ENCODE data around the gene E2F2. TPM values are rescaled to one million over a fixed set of nuclear protein-coding genes. Genes with fewer than 3 reads are reported as not detected.

The E2F2 gene
- total RNA-seq, 1 experiment from 2014 or later = 9.5 TPM

GRCh38 chr1:23553231-23554126 is 22.4 kb upstream of the E2F2 start:
- no peak for DNase-seq
- Mint-ChIP-seq H3K4me3 (ENCODE audit: unreplicated experiment) (peak overlapping the region; percentile 89), H3K27ac (ENCODE audit: unreplicated experiment) (peak overlapping the region; percentile 89), H3K36me3 (ENCODE audit: insufficient read depth, unreplicated experiment) (peaks cover 6% of the 10 kb centered on the region), H3K9me3 (ENCODE audit: unreplicated experiment) (no peaks in the 10 kb centered on the region), H3K27me3 (ENCODE audit: insufficient read depth, unreplicated experiment) (no peaks in the 10 kb centered on the region), H3K4me1 (ENCODE audit: low read depth, unreplicated experiment) (peaks cover 18% of the 10 kb centered on the region)
- CTCF ChIA-PET = interaction anchor here (0.6 to 4.1 kb wide), 2 partner anchors 79 to 84 kb away, joined by 4 to 17 read pairs; no protein-coding TSS in a partner anchor
- no peak overlapping the region for H3K4me3 ChIP-seq (ENCODE audit: low read depth, low read length)
- H3K36me3 ChIP-seq (ENCODE audit: control insufficient read depth, insufficient read depth, low read length) = no peaks in the 10 kb centered on the region
- intact Hi-C loops (cut with micrococcal nuclease; ENCODE audit: unreplicated experiment) = no loop called here
- no peak for TF ChIP-seq CTCF (IDR thresholded peaks at IDR 0.05; ENCODE audit: insufficient read depth in 1 of 2, low read depth in 1 of 2, low read length in 1 of 2, severe bottlenecking in 1 of 2, unreplicated experiment in 1 of 2)
- H3K9me3 ChIP-seq = no peaks in the 10 kb centered on the region
- BruUV-seq (replicated peaks) = no TSS peak
- no peaks in the 10 kb centered on the region for H3K27me3 ChIP-seq (replicated peaks; ENCODE audit: control insufficient read depth, insufficient read depth, low read length)
- POLR2A ChIA-PET = interaction anchor here (0.6 to 2.3 kb wide), 2 partner anchors 24 to 138 kb away, joined by 3 to 25 read pairs; no protein-coding TSS in a partner anchor
- H3K4me1 ChIP-seq = peaks cover 38% of the 10 kb centered on the region

GRCh38 chr1:23551849-23552248 is 20.8 kb upstream of the E2F2 start:
- peaks cover 18% of the 10 kb centered on the region for H3K4me1 Mint-ChIP-seq (ENCODE audit: low read depth, unreplicated experiment)
- no peak overlapping the region for H3K27ac Mint-ChIP-seq (ENCODE audit: unreplicated experiment)
- no peak for TF ChIP-seq CTCF (IDR thresholded peaks at IDR 0.05; ENCODE audit: insufficient read depth in 1 of 2, low read depth in 1 of 2, low read length in 1 of 2, severe bottlenecking in 1 of 2, unreplicated experiment in 1 of 2)
- H3K36me3 ChIP-seq (ENCODE audit: control insufficient read depth, insufficient read depth, low read length) = no peaks in the 10 kb centered on the region
- no peaks in the 10 kb centered on the region for H3K27me3 Mint-ChIP-seq (ENCODE audit: insufficient read depth, unreplicated experiment)
- H3K9me3 ChIP-seq = no peaks in the 10 kb centered on the region
- intact Hi-C loops (cut with micrococcal nuclease; ENCODE audit: unreplicated experiment) = no loop called here
- no peak for DNase-seq
- ChIA-PET POLR2A (no interaction called here), CTCF (interaction anchor here (0.9 kb wide), 1 partner anchor 25 kb away, joined by 4 read pairs; no protein-coding TSS in a partner anchor)
- peaks cover 6% of the 10 kb centered on the region for H3K36me3 Mint-ChIP-seq (ENCODE audit: insufficient read depth, unreplicated experiment)
- H3K27me3 ChIP-seq (replicated peaks; ENCODE audit: control insufficient read depth, insufficient read depth, low read length) = no peaks in the 10 kb centered on the region
- H3K4me3 Mint-ChIP-seq (ENCODE audit: unreplicated experiment) = no peak overlapping the region
- H3K4me1 ChIP-seq = peaks cover 35% of the 10 kb centered on the region
- H3K4me3 ChIP-seq (ENCODE audit: low read depth, low read length) = no peak overlapping the region
- no TSS peak for BruUV-seq (replicated peaks)
- H3K9me3 Mint-ChIP-seq (ENCODE audit: unreplicated experiment) = no peaks in the 10 kb centered on the region

GRCh38 chr1:23548704-23549143 is 17.7 kb upstream of the E2F2 start:
- H3K27ac Mint-ChIP-seq (ENCODE audit: unreplicated experiment) = no peak overlapping the region
- peaks cover 1% of the 10 kb centered on the region for H3K4me1 Mint-ChIP-seq (ENCODE audit: low read depth, unreplicated experiment)
- no peaks in the 10 kb centered on the region for H3K36me3 Mint-ChIP-seq (ENCODE audit: insufficient read depth, unreplicated experiment)
- POLR2A ChIA-PET = no interaction called here
- H3K4me3 Mint-ChIP-seq (ENCODE audit: unreplicated experiment) = no peak overlapping the region
- Histone ChIP-seq H3K36me3 (ENCODE audit: control insufficient read depth, insufficient read depth, low read length) (no peaks in the 10 kb centered on the region), H3K27me3 (replicated peaks; ENCODE audit: control insufficient read depth, insufficient read depth, low read length) (no peaks in the 10 kb centered on the region), H3K4me1 (peaks cover 11% of the 10 kb centered on the region), H3K9me3 (no peaks in the 10 kb centered on the region), H3K4me3 (ENCODE audit: low read depth, low read length) (no peak overlapping the region)
- TF ChIP-seq CTCF (IDR thresholded peaks at IDR 0.05; ENCODE audit: insufficient read depth in 1 of 2, low read depth in 1 of 2, low read length in 1 of 2, severe bottlenecking in 1 of 2, unreplicated experiment in 1 of 2) = no peak
- no peaks in the 10 kb centered on the region for H3K9me3 Mint-ChIP-seq (ENCODE audit: unreplicated experiment)
- H3K27me3 Mint-ChIP-seq (ENCODE audit: insufficient read depth, unreplicated experiment) = no peaks in the 10 kb centered on the region
- no peak for DNase-seq
- intact Hi-C loops (cut with micrococcal nuclease; ENCODE audit: unreplicated experiment) = no loop called here
- no TSS peak for BruUV-seq (replicated peaks)
- CTCF ChIA-PET = interaction anchor here (1.4 kb wide), 1 partner anchor 88 kb away, joined by 5 read pairs; no protein-coding TSS in a partner anchor
